T-helper 9 cell (primary cell): Measurements from ENCODE around the gene ACAA2.

Experiments used
- DNase-seq: peaks from one replicate; pipeline ENCODE4 v3.0.0-alpha.2; 2020

The ACAA2 gene

GRCh38 chr18:49738721-49739120, 74.6 kb downstream of the ACAA2 start:
- no peak for DNase-seq

- no peak for DNase-seq
Observed at GRCh38 chr18:49734836-49735235, 78.5 kb downstream of the ACAA2 start.

DNA sequence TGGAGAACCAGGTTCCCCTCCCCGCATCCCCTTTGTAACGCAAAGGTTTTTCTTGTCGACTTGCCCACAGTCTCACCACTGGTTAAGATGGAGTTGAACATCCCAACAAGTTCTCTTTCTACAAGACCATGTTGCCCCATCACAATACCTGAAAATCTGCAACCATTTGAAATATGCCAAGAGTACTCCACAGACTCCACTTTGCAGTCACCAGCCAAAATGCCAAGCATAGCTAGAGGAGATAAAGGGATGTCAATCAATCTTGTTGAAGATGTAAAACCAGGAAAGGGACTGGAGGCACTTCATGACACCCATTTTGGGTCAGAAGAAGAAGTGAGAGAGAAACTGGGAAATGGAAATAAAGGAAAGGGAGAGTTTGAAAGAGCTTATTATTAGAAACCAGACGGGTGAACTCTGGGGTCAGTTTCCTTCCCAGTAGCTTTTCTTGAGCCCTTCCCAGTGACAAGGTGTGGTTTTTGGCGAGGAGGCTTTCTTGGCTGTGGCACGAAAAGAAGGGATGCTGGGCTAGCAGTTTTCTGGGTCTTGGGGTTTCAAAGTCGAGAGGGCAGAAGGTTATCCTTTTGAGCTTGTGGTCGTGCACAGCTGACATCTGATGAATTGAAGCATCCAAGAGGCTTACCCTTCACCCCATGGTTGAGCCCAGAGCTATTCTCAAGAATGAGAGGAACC, 79.3 kb downstream of the ACAA2 start:
- no peak for DNase-seq

GRCh38 chr18:49733321-49733720, 80.0 kb downstream of the ACAA2 start:
- no peak for DNase-seq
